ENCODE results near the gene ZCCHC24.
"Not testable (repeated sequence)": the region's sequence is repeated elsewhere in the genome, so short reads cannot be mapped to it uniquely, and the experiment has no call there.

Gene ZCCHC24

GRCh38 chr10:79448732-79449049, 3.3 kb upstream of the ZCCHC24 start:
- H3K27ac Mint-ChIP-seq = peak overlapping the region in 2 of 3 experiments; percentile 23 to 43

GRCh38 chr10:79447911-79448731, 2.7 kb upstream of the ZCCHC24 start:
- Mint-ChIP-seq H3K4me3 (peak overlapping the region; percentile 51 to 78 (median 65)), H3K9me3 (no peaks in the 10 kb centered on the region), H3K27ac (peak overlapping the region; percentile 49 to 85 (median 79)), H3K27me3 (ENCODE audit: low read depth) (peaks cover 3% of the 10 kb centered on the region), H3K4me1 (peaks cover 51% of the 10 kb centered on the region), H3K36me3 (ENCODE audit: low read depth) (peaks cover 5% of the 10 kb centered on the region)
- no peak for TF ChIP-seq CTCF (IDR thresholded peaks at IDR 0.05; ENCODE audit: unreplicated experiment in 3 of 3)

More at GRCh38 chr10:79448732-79449049, 3.3 kb upstream of the ZCCHC24 start:
- peaks cover 49% of the 10 kb centered on the region for H3K4me1 Mint-ChIP-seq
- H3K4me3 Mint-ChIP-seq = peak overlapping the region in 1 of 3 experiments; percentile 25
- H3K27me3 Mint-ChIP-seq (ENCODE audit: low read depth) = peaks cover 3% of the 10 kb centered on the region
- no peaks in the 10 kb centered on the region for H3K9me3 Mint-ChIP-seq
- no peak for TF ChIP-seq CTCF (IDR thresholded peaks at IDR 0.05; ENCODE audit: unreplicated experiment in 3 of 3)
- H3K36me3 Mint-ChIP-seq (ENCODE audit: low read depth) = no peaks in the 10 kb centered on the region

GRCh38 chr10:79447249-79447648, 1.8 kb upstream of the ZCCHC24 start:
- not testable (repeated sequence) for H3K27me3 Mint-ChIP-seq (ENCODE audit: low read depth); H3K9me3 Mint-ChIP-seq; H3K36me3 Mint-ChIP-seq (ENCODE audit: low read depth)
- H3K27ac Mint-ChIP-seq = peak overlapping the region; percentile 79 to 99 (median 85)
- peaks cover 57% of the 10 kb centered on the region for H3K4me1 Mint-ChIP-seq
- peak overlapping the region; percentile 78 to 85 (median 84) for H3K4me3 Mint-ChIP-seq

GRCh38 chr10:79446758-79447084, 1.3 kb upstream of the ZCCHC24 start:
- Mint-ChIP-seq H3K27me3 (ENCODE audit: low read depth) (peaks cover 3% of the 10 kb centered on the region), H3K4me1 (peaks cover 57% of the 10 kb centered on the region), H3K9me3 (no peaks in the 10 kb centered on the region), H3K36me3 (ENCODE audit: low read depth) (peaks cover 6% of the 10 kb centered on the region), H3K4me3 (peak overlapping the region; percentile 78 to 85 (median 84)), H3K27ac (peak overlapping the region; percentile 79 to 99 (median 85))
- no peak for TF ChIP-seq CTCF (IDR thresholded peaks at IDR 0.05; ENCODE audit: unreplicated experiment in 3 of 3)

GRCh38 chr10:79445977-79446757, 743 bp upstream of the ZCCHC24 start:
- Mint-ChIP-seq H3K27me3 (ENCODE audit: low read depth) (peaks cover 3% of the 10 kb centered on the region), H3K27ac (peak overlapping the region; percentile 79 to 99 (median 97)), H3K4me3 (peak overlapping the region; percentile 84 to 89 (median 87)), H3K4me1 (peaks cover 62% of the 10 kb centered on the region), H3K36me3 (ENCODE audit: low read depth) (peaks cover 6% of the 10 kb centered on the region), H3K9me3 (no peaks in the 10 kb centered on the region)
- TF ChIP-seq CTCF (IDR thresholded peaks at IDR 0.05; ENCODE audit: unreplicated experiment in 3 of 3) = no peak
